Uterus (tissue), 4 donors: ENCODE data around the gene CALN1. TPM values are rescaled to one million over a fixed set of nuclear protein-coding genes. Genes with fewer than 3 reads are reported as not detected.
"Not testable (repeated sequence)": the region's sequence is repeated elsewhere in the genome, so short reads cannot be mapped to it uniquely, and the experiment has no call there.

Experiments
- DNase-seq, 2 donors: peaks; one replicate each; pipeline ENCODE4 v3.0.0-alpha.2; 2019 to 2020
- H3K27ac ChIP-seq, 2 donors: fragments of 200-600 bp; sonication (generic); 1 replicate in 1 of 2; 2 replicates in 1 of 2; pipeline ENCODE4 v1.5.1; 2016 to 2018
- H3K27me3 ChIP-seq, 2 donors: fragments of 200-600 bp; sonication (generic); one replicate each; pipeline ENCODE4 v1.5.1; 2018 to 2019; ENCODE audit warnings: control low read depth in 1 of 2
- H3K36me3 ChIP-seq, 2 donors: fragments of 200-600 bp; sonication (generic); one replicate each; pipeline ENCODE4 v1.5.1; 2019; ENCODE audit warnings: control low read depth in 1 of 2
- H3K4me1 ChIP-seq, 2 donors: fragments of 200-600 bp; sonication (generic); one replicate each; pipeline ENCODE4 v1.5.1; 2018 to 2019; ENCODE audit warnings: control low read depth in 1 of 2
- H3K4me3 ChIP-seq, 2 donors: fragments of 200-600 bp; sonication (generic); 1 replicate in 1 of 2; 2 replicates in 1 of 2; pipeline ENCODE4 v1.5.1; 2018 to 2019; ENCODE audit warnings: mild to moderate bottlenecking in 1 of 2
- H3K9me3 ChIP-seq, 2 donors: fragments of 200-600 bp; sonication (generic); one replicate each; pipeline ENCODE4 v1.5.1; 2019; ENCODE audit warnings: control low read depth in 1 of 2
- CTCF ChIP-seq, 4 experiments: fragments of 200-600 bp in 2 of 4; fragments of 450-650 bp in 2 of 4; sonication (generic) in 2 of 4; IDR thresholded peaks; one replicate each; pipeline ENCODE4 v1.5.1; 2016 to 2019; ENCODE audit warnings: antibody characterized with exemption in 4 of 4, mild to moderate bottlenecking in 2 of 4, moderate library complexity in 1 of 4
- POLR2A ChIP-seq, 2 donors: fragments of 450-650 bp; IDR thresholded peaks; one replicate each; pipeline ENCODE4 v1.6.1; 2016; ENCODE audit warnings: antibody characterized with exemption in 2 of 2, mild to moderate bottlenecking in 1 of 2, moderate library complexity in 1 of 2
- intact Hi-C: fragments of 100-400 bp; cut with DNase I; formaldehyde crosslinking; loops from one replicate; pipeline ENCODE4 v1.15.1; 2023; ENCODE audit warnings: low total_unique reads
- total RNA-seq, 4 donors: library from RNA; depleted of rRNA in 3 of 4; stranded (reverse); fragments of >200 nt in 3 of 4; gene quantifications; one replicate each; pipeline versions ENCODE4 v1.1.0 to v1.2.4, GENCODE V29; 2014 to 2023
- donor health status: DM: yes; HTN: yes; CAD: no.

CALN1 gene
- total RNA-seq, 4 donors from 2014 or later, result 0.49 to 2.3 (median 1.5) TPM; not detected in 1

DNA sequence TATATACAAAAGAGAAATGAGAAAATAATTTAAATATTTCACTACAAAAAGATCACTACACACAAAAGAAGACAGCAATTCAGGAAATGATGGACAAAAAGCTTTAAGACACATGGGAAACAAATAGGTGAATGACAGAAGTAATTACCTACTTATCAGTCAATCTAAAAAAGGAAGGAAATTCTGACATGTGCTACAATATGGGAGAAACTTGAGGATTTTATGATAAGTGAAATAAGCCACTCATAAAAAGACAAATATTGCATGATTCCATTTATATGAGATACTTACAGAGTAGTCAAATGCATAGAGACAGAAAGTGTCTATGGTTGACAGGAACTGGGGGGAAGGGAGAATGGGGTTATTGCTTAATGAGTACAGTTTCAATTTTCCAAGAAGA, 339.2 kb downstream of the CALN1 start:
- no peaks in the 10 kb centered on the region for H3K27me3 ChIP-seq
- H3K9me3 ChIP-seq, result no peaks in the 10 kb centered on the region
- no peak overlapping the region for H3K4me3 ChIP-seq
- H3K27ac ChIP-seq, result no peak overlapping the region
- intact Hi-C loops, result no loop called here
- no peaks in the 10 kb centered on the region for H3K4me1 ChIP-seq
- DNase-seq, result no peak
- TF ChIP-seq CTCF (IDR thresholded peaks at IDR 0.05) (no peak), POLR2A (IDR thresholded peaks at IDR 0.05) (no peak)
- H3K36me3 ChIP-seq, result no peaks in the 10 kb centered on the region

GRCh38 chr7:72069263-72069662, 342.9 kb downstream of the CALN1 start:
- intact Hi-C loops, result no loop called here
- Histone ChIP-seq H3K27ac (no peak overlapping the region), H3K9me3 (no peaks in the 10 kb centered on the region), H3K36me3 (no peaks in the 10 kb centered on the region), H3K4me1 (no peaks in the 10 kb centered on the region), H3K4me3 (no peak overlapping the region), H3K27me3 (no peaks in the 10 kb centered on the region)
- DNase-seq, result no peak
- TF ChIP-seq POLR2A (IDR thresholded peaks at IDR 0.05) (no peak), CTCF (IDR thresholded peaks at IDR 0.05) (no peak)

DNA sequence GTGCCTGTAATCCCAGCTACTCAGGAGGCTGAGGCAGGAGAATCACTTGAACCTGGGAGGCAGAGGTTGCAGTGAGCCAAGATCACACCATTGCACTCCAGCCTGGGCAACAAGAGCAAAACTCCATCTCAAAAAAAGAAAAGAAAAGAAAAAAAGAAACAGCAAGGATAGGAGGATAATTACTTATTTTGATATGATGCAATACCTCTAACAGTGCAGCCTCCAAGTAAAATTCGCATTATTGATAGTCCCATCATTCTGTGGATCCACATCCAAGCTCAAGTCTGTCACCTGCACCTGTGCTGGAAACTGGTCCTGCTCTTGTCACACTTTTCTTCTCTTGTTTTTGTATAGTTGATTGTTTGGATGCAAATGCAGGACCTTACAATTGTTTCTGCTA, 346.4 kb downstream of the CALN1 start:
- H3K36me3 ChIP-seq, intact Hi-C loops, H3K27me3 ChIP-seq, H3K4me3 ChIP-seq, H3K27ac ChIP-seq, H3K9me3 ChIP-seq, DNase-seq, H3K4me1 ChIP-seq: not testable (repeated sequence)

GRCh38 chr7:72064916-72065315, 347.2 kb downstream of the CALN1 start:
- no peaks in the 10 kb centered on the region for H3K27me3 ChIP-seq
- TF ChIP-seq POLR2A (IDR thresholded peaks at IDR 0.05) (no peak), CTCF (IDR thresholded peaks at IDR 0.05) (no peak)
- H3K27ac ChIP-seq, result no peak overlapping the region
- no peaks in the 10 kb centered on the region for H3K9me3 ChIP-seq
- no peak for DNase-seq
- no peaks in the 10 kb centered on the region for H3K4me1 ChIP-seq
- intact Hi-C loops, result no loop called here
- no peak overlapping the region for H3K4me3 ChIP-seq
- H3K36me3 ChIP-seq, result no peaks in the 10 kb centered on the region

DNA sequence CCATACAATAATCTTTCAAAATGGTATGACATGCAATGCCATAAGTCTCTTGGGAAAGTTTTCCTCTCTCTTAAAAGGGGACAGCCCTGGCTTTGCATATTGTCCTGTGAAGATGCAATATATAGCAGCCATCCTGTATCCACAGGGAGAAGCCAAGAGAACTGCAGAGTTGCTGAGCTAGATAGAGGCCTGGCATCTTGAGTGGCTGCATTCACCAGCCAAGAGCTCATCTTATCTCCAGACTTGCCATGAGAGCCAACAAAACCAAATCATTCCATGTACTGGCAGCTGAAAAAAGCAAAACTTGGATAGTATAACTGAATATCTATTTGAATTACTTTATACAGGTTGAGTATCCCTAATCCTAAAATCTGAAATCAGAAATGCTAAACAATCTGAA, 348.8 kb downstream of the CALN1 start:
- Histone ChIP-seq H3K9me3 (no peaks in the 10 kb centered on the region), H3K4me1 (no peaks in the 10 kb centered on the region), H3K36me3 (no peaks in the 10 kb centered on the region), H3K4me3 (no peak overlapping the region), H3K27me3 (no peaks in the 10 kb centered on the region), H3K27ac (no peak overlapping the region)
- no peak for DNase-seq
- intact Hi-C loops, result no loop called here
- TF ChIP-seq CTCF (IDR thresholded peaks at IDR 0.05), result no peak
- TF ChIP-seq POLR2A (IDR thresholded peaks at IDR 0.05), result no peak

GRCh38 chr7:72062666-72063065, 349.5 kb downstream of the CALN1 start:
- H3K36me3 ChIP-seq, result no peaks in the 10 kb centered on the region
- TF ChIP-seq CTCF (IDR thresholded peaks at IDR 0.05) (no peak), POLR2A (IDR thresholded peaks at IDR 0.05) (no peak)
- intact Hi-C loops, result no loop called here
- H3K27me3 ChIP-seq, result no peaks in the 10 kb centered on the region
- H3K27ac ChIP-seq, result no peak overlapping the region
- no peaks in the 10 kb centered on the region for H3K9me3 ChIP-seq
- no peak for DNase-seq
- no peaks in the 10 kb centered on the region for H3K4me1 ChIP-seq
- no peak overlapping the region for H3K4me3 ChIP-seq
